K562 (cell line): Measurements from ENCODE around the gene IGSF10. TPM values are rescaled to one million over a fixed set of nuclear protein-coding genes. Genes with fewer than 3 reads are reported as not detected.

ENCODE experiments used
- ATAC-seq: fragments of 200-7000 bp; cut with Tn5 transposase; 3 replicates; pipeline ENCODE4 v1.9.1; 2020; ENCODE audit warnings: moderate library complexity
- BruUV-seq: library from RNA; stranded (reverse); fragments of 400-500 nt; replicated peaks from 2 replicates; lab custom pipeline; 2021; lab: Mats Ljungman, UMichigan
- CTCF ChIA-PET: fragments of 300-600 bp; formaldehyde crosslinking; extraction: SDS; loops from one replicate; lab custom pipeline; 2021; ENCODE audit warnings: low intra/inter-chr PET ratio; lab: Yijun Ruan, JAX
- POLR2A ChIA-PET: fragments of 300-600, 350-650 bp; sonication (Branson Sonifier 250); formaldehyde crosslinking; extraction: SDS; loops from one replicate; lab custom pipeline; 2021; ENCODE audit warnings: antibody characterized with exemption, inconsistent platforms; lab: Yijun Ruan, JAX
- DNase-seq, 4 experiments: peaks; one replicate each; pipeline versions ENCODE4 v3.0.0 to v3.0.0-alpha.2; 2011 to 2018; ENCODE audit warnings: low spot score in 3 of 4, mixed read lengths in 3 of 4; ENCODE audit errors: extremely low read depth in 1 of 4
- FAIRE-seq: peaks from 2 replicates; lab custom pipeline; 2011; peaks lifted over from hg19 to GRCh38; lab: Jason Lieb, UNC
- H2AFZ ChIP-seq: 2 replicates; pipeline ENCODE4 v1.6.0; 2011; ENCODE audit warnings: low read depth, low read length, control low read depth, inconsistent platforms
- H3K27ac ChIP-seq: fragments of 200-600 bp; 3 replicates; pipeline ENCODE4 v1.8.0; 2011; ENCODE audit warnings: low read depth, mild to moderate bottlenecking, control low read depth, inconsistent platforms, low read length, moderate library complexity, mixed read lengths; ENCODE audit errors: extremely low read depth
- H3K27me3 ChIP-seq, 2 experiments: fragments of 300-600 bp in 1 of 2; 2 replicates in 1 of 2; 3 replicates in 1 of 2; pipeline versions ENCODE4 v1.6.0 to v1.8.0; 2011; ENCODE audit warnings: inconsistent platforms in 2 of 2, low read length in 2 of 2, mild to moderate bottlenecking in 1 of 2, mixed read lengths in 1 of 2, moderate library complexity in 1 of 2; ENCODE audit not compliant: control insufficient read depth in 2 of 2, insufficient read depth in 2 of 2
- H3K36me3 ChIP-seq: fragments of 300-600 bp; 3 replicates; pipeline ENCODE4 v1.8.0; 2011; ENCODE audit warnings: mild to moderate bottlenecking, low read length, inconsistent platforms; ENCODE audit not compliant: control insufficient read depth, insufficient read depth
- H3K4me1 ChIP-seq, 2 experiments: fragments of 200-600 bp in 1 of 2; replicated peaks in 1 of 2; 2 replicates in 1 of 2; 3 replicates in 1 of 2; pipeline versions ENCODE4 v1.5.1 to v1.8.0; 2011; ENCODE audit warnings: inconsistent platforms in 2 of 2, low read length in 2 of 2, mild to moderate bottlenecking in 1 of 2, mixed read lengths in 1 of 2, moderate library complexity in 1 of 2; ENCODE audit not compliant: control insufficient read depth in 2 of 2, insufficient read depth in 2 of 2
- H3K4me2 ChIP-seq: 2 replicates; pipeline ENCODE4 v1.6.1; 2011; ENCODE audit warnings: low read length, control low read depth, inconsistent platforms, mixed read lengths; ENCODE audit not compliant: insufficient read depth
- H3K4me3 ChIP-seq: fragments of 200-600 bp; sonication (generic), shearing (Covaris generic); 2 replicates; pipeline ENCODE4 v1.5.1; 2016; ENCODE audit warnings: control low read depth, inconsistent platforms
- H3K79me2 ChIP-seq: fragments of 200-600 bp; 3 replicates; pipeline ENCODE4 v1.8.0; 2011; ENCODE audit warnings: low read length, inconsistent platforms; ENCODE audit not compliant: control insufficient read depth, insufficient read depth
- H3K9ac ChIP-seq, 2 experiments: 2 replicates each; pipeline versions ENCODE4 v1.6.0 to v1.6.1; 2011; ENCODE audit warnings: low read depth in 2 of 2, low read length in 2 of 2, control low read depth in 1 of 2, inconsistent platforms in 1 of 2, mild to moderate bottlenecking in 1 of 2, mixed read lengths in 1 of 2; ENCODE audit not compliant: insufficient read depth in 1 of 2
- H3K9me1 ChIP-seq: one replicate; pipeline ENCODE4 v1.6.0; 2011; ENCODE audit warnings: inconsistent platforms, mild to moderate bottlenecking, low read length, moderate library complexity; ENCODE audit not compliant: control insufficient read depth, insufficient read depth
- H3K9me3 ChIP-seq: replicated peaks from 2 replicates; pipeline ENCODE4 v1.5.1; 2011; ENCODE audit warnings: low read depth, low read length, inconsistent platforms; ENCODE audit not compliant: control insufficient read depth, insufficient read depth
- H4K20me1 ChIP-seq: replicated peaks from 2 replicates; pipeline ENCODE4 v1.6.1; 2011; ENCODE audit warnings: low read length, inconsistent platforms, mixed read lengths; ENCODE audit not compliant: control insufficient read depth, insufficient read depth
- CHD1 ChIP-seq: fragments of 200-600 bp; sonication (generic); IDR thresholded peaks from one replicate; pipeline ENCODE4 v1.6.1; 2012; ENCODE audit warnings: mild to moderate bottlenecking, moderate library complexity, low read length, inconsistent platforms
- FOXO4 ChIP-seq: fragments of 450-650 bp; formaldehyde crosslinking; IDR thresholded peaks from 2 replicates; pipeline ENCODE4 v1.4.0; 2020; ENCODE audit warnings: mild to moderate bottlenecking, moderate library complexity
- GTF2A2 ChIP-seq: IDR thresholded peaks from 2 replicates; pipeline ENCODE4 v1.6.1; 2016; ENCODE audit warnings: mild to moderate bottlenecking, missing genetic modification characterization, missing compliant biosample characterization
- HNRNPL ChIP-seq: fragments of 200-400 bp; formaldehyde crosslinking; IDR thresholded peaks from 2 replicates; pipeline ENCODE4 v1.6.1; 2017; ENCODE audit warnings: low read depth, mild to moderate bottlenecking, low read length
- HOXB6 ChIP-seq: fragments of 250-450 bp; sonication (Bioruptor Pico); IDR thresholded peaks from 2 replicates; pipeline ENCODE4 v1.5.1; 2022; ENCODE audit warnings: mild to moderate bottlenecking, borderline replicate concordance
- MTA1 ChIP-seq: fragments of 450-650 bp; IDR thresholded peaks from 2 replicates; pipeline ENCODE4 v1.6.1; 2017; ENCODE audit warnings: borderline replicate concordance
- NBN ChIP-seq: fragments of 450-650 bp; IDR thresholded peaks from 2 replicates; pipeline ENCODE4 v1.6.1; 2016; ENCODE audit warnings: low read depth, mild to moderate bottlenecking
- NR2C2 ChIP-seq, 2 experiments: fragments of 200-800 bp in 1 of 2; sonication (Bioruptor generic) in 1 of 2; sonication (generic) in 1 of 2; formaldehyde crosslinking in 1 of 2; IDR thresholded peaks; 2 replicates each; pipeline versions ENCODE4 v1.6.1 to v1.8.0; 2016 to 2022; ENCODE audit warnings: mild to moderate bottlenecking in 1 of 2, missing compliant biosample characterization in 1 of 2, missing genetic modification characterization in 1 of 2, missing genetic modification reagents in 1 of 2
- PCBP1 ChIP-seq: fragments of 200-400 bp; formaldehyde crosslinking; IDR thresholded peaks from 2 replicates; pipeline ENCODE4 v1.6.1; 2018; ENCODE audit warnings: mild to moderate bottlenecking, low read depth, low read length; ENCODE audit not compliant: poor library complexity, severe bottlenecking
- PHF21A ChIP-seq: fragments of 450-650 bp; IDR thresholded peaks from 2 replicates; pipeline ENCODE4 v1.6.1; 2017; ENCODE audit warnings: low read depth, borderline replicate concordance
- RBM34 ChIP-seq: fragments of 200-400 bp; formaldehyde crosslinking; IDR thresholded peaks from 2 replicates; pipeline ENCODE4 v1.6.1; 2018; ENCODE audit warnings: low read length, borderline replicate concordance; ENCODE audit not compliant: insufficient read depth
- TCF3 ChIP-seq: sonication (generic); formaldehyde crosslinking; IDR thresholded peaks from 2 replicates; pipeline ENCODE4 v1.4.0; 2020; ENCODE audit warnings: mild to moderate bottlenecking, missing genetic modification reagents
- ZBTB17 ChIP-seq: fragments of 450-650 bp; formaldehyde crosslinking; IDR thresholded peaks from 2 replicates; pipeline ENCODE4 v1.4.0; 2020; ENCODE audit warnings: mild to moderate bottlenecking
- ZBTB26 ChIP-seq: fragments of 450-650 bp; formaldehyde crosslinking; IDR thresholded peaks from 2 replicates; pipeline ENCODE4 v1.4.0; 2022; ENCODE audit warnings: missing genetic modification characterization
- ZFP36 ChIP-seq: fragments of 150-350 bp; IDR thresholded peaks from 2 replicates; pipeline ENCODE4 v1.6.1; 2018; ENCODE audit warnings: low read length, low read depth; ENCODE audit not compliant: partially characterized antibody
- ZFPM2 ChIP-seq: fragments of 250-450 bp; sonication (Bioruptor Pico); IDR thresholded peaks from 2 replicates; pipeline ENCODE4 v1.5.1; 2022; ENCODE audit warnings: mild to moderate bottlenecking
- ZNF12 ChIP-seq: sonication (generic); formaldehyde crosslinking; IDR thresholded peaks from 2 replicates; pipeline ENCODE4 v1.4.0; 2020; ENCODE audit warnings: mild to moderate bottlenecking, missing genetic modification reagents
- ZNF311 ChIP-seq: fragments of 250-450 bp; sonication (Bioruptor Pico); IDR thresholded peaks from 2 replicates; pipeline ENCODE4 v1.4.0; 2020; ENCODE audit warnings: mild to moderate bottlenecking, moderate library complexity
- ZNF699 ChIP-seq: fragments of 250-450 bp; sonication (Bioruptor Pico); IDR thresholded peaks from 2 replicates; pipeline ENCODE4 v1.8.0; 2021; ENCODE audit warnings: mild to moderate bottlenecking, moderate library complexity; ENCODE audit not compliant: insufficient replicate concordance
- ZNF76 ChIP-seq: fragments of 250-450 bp; sonication (Bioruptor Pico); IDR thresholded peaks from 2 replicates; pipeline ENCODE4 v1.4.0; 2020; ENCODE audit warnings: mild to moderate bottlenecking, moderate library complexity, borderline replicate concordance
- WGBS: fragments of 100-300 bp; shearing (Covaris generic); methylation state at CpG from one replicate; pipeline ENCODE4 v1.1.6; 2016; ENCODE audit warnings: low coverage, mixed read lengths; ENCODE audit not compliant: insufficient coverage; ENCODE audit errors: missing lambda C conversion rate; 5-methylcytosine and 5-hydroxymethylcytosine counted together
- in situ Hi-C: fragments of 300-500 bp; cut with MboI; formaldehyde crosslinking; loops from 4 replicates; pipeline ENCODE4 v1.15.0; 2018; ENCODE audit warnings: inconsistent platforms, mixed read lengths
- intact Hi-C: fragments of 100-400 bp; cut with micrococcal nuclease; formaldehyde crosslinking; loops from 2 replicates; pipeline ENCODE4 v1.14.2; 2022
- polyA plus RNA-seq, 8 experiments: library from polyadenylated mRNA; depleted of rRNA in 4 of 8; stranded (reverse) in 5 of 8; unstranded in 3 of 8; fragments of >200 nt; fragmentation: Nextera tagmentation in 2 of 8; fragmentation: Illumina TruSeq in 1 of 8; extraction: Ambion mirVana in 2 of 8; extraction: Trizol in 1 of 8; gene quantifications; 2 replicates each; pipeline versions ENCODE4 v1.2.1 to v1.2.3, GENCODE V29; 2011 to 2014; ENCODE audit warnings: inconsistent platforms in 1 of 8, missing spikeins in 1 of 8
- total RNA-seq, 7 experiments: library from RNA; depleted of rRNA in 6 of 7; stranded (reverse); fragments of >200 nt in 6 of 7; fragmentation: Illumina TruSeq in 2 of 7; extraction: Trizol in 2 of 7; gene quantifications; 2 replicates each; pipeline versions ENCODE4 v1.2.1 to v1.2.3, GENCODE V29; 2011 to 2021; ENCODE audit warnings: low replicate concordance in 1 of 7

Gene IGSF10
- total and polyA plus RNA-seq, 9 of the 15 experiments (the other 6 are each of a cell fraction or from before 2014, with no cell fraction given): 0.11 to 1.2 (median 0.40) TPM

- Histone ChIP-seq H3K27ac (no peak overlapping the region), H3K9me1 (no peaks in the 10 kb centered on the region), H3K9me3 (peaks cover 8% of the 10 kb centered on the region), H3K27me3 (no peaks in the 10 kb centered on the region), H3K4me2 (no peak overlapping the region), H3K9ac (no peak overlapping the region), H2AFZ (no peak overlapping the region), H4K20me1 (no peaks in the 10 kb centered on the region), H3K4me3 (no peak overlapping the region), H3K4me1 (peaks cover 0 to 5% of the 10 kb centered on the region in 2 experiments; a peak in 2 of 5 replicates), H3K36me3 (no peaks in the 10 kb centered on the region), H3K79me2 (no peaks in the 10 kb centered on the region)
- in situ Hi-C loops (no loop called here), intact Hi-C loops (no loop called here)
- no TSS peak for BruUV-seq
- TF ChIP-seq FOXO4 (CRISPR knock-in tag) (no peak), ZNF76 (CRISPR knock-in tag) (no peak), ZNF699 (CRISPR knock-in tag) (no peak), ZNF311 (CRISPR knock-in tag) (no peak), ZNF12 (CRISPR knock-in tag) (no peak), NBN (no peak), HNRNPL (no peak), HOXB6 (no peak), PCBP1 (no peak), MTA1 (no peak), RBM34 (no peak), TCF3 (CRISPR knock-in tag) (no peak), ZBTB17 (CRISPR knock-in tag) (no peak), GTF2A2 (tag) (no peak), ZFP36 (no peak), ZBTB26 (CRISPR knock-in tag) (no peak), ZFPM2 (no peak), NR2C2 (CRISPR knock-in tag; IDR thresholded peaks at IDR 0.05) (no peak), NR2C2 (tag; IDR thresholded peaks at IDR 0.05) (no peak), PHF21A (no peak), CHD1 (no peak)
- no peak for FAIRE-seq
- CTCF ChIA-PET: no interaction called here
- no peak for DNase-seq
- ATAC-seq: no peak
- 12% methylated on average over 1 of the region's 1 CpG for WGBS
- POLR2A ChIA-PET: interaction anchor here (0.6 kb wide), 1 partner anchor 86 kb away, joined by 3 read pairs; no protein-coding TSS in a partner anchor
Observed at GRCh38 chr3:151479452-151479851, 18.6 kb upstream of the IGSF10 start.
